Astrocyte of the spinal cord (primary cell): Measurements from ENCODE around the gene SRP72.
A peak's percentile ranks its signal among the peaks of the same experiment; 100 is the strongest.

Experiments used
- DNase-seq: peaks from one replicate; pipeline ENCODE4 v3.0.0; 2011; ENCODE audit warnings: low read depth, low spot score
- H3K4me3 ChIP-seq: 2 replicates; pipeline ENCODE4 v1.5.1; 2011; ENCODE audit warnings: low read depth, mild to moderate bottlenecking, low read length, moderate library complexity
- in situ Hi-C: cut with HindIII; loops from 2 replicates; pipeline ENCODE4 v1.10.0; 2017; ENCODE audit warnings: low sequenced_read_pairs
- TF ChIP-seq, protein P1 (sequence below): IDR thresholded peaks from 2 replicates; pipeline ENCODE4 v1.5.1; 2012; ENCODE audit warnings: low read depth, mild to moderate bottlenecking, low read length, inconsistent platforms

The SRP72 gene

DNA sequence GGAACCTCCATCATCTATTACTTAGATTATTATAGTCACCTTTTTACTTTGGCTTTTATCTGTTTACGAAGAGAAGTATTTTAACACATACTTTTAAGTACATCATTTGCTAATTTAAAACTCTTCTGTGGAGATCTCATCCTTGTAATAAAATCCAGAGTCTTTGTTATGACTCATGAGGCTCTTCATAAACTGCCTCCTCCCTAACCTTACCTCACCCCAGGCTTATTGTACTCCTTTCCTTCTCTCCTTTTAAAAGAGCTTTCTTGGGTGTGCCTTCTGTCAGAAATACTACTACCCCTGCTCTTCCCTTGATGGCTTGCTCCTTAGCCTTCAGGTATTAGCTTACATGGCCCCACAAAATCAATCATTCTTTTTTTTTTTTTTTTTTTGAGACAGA lies 44.7 kb downstream of the SRP72 start:
- no peak overlapping the region for H3K4me3 ChIP-seq
- TF ChIP-seq, protein P1, sequence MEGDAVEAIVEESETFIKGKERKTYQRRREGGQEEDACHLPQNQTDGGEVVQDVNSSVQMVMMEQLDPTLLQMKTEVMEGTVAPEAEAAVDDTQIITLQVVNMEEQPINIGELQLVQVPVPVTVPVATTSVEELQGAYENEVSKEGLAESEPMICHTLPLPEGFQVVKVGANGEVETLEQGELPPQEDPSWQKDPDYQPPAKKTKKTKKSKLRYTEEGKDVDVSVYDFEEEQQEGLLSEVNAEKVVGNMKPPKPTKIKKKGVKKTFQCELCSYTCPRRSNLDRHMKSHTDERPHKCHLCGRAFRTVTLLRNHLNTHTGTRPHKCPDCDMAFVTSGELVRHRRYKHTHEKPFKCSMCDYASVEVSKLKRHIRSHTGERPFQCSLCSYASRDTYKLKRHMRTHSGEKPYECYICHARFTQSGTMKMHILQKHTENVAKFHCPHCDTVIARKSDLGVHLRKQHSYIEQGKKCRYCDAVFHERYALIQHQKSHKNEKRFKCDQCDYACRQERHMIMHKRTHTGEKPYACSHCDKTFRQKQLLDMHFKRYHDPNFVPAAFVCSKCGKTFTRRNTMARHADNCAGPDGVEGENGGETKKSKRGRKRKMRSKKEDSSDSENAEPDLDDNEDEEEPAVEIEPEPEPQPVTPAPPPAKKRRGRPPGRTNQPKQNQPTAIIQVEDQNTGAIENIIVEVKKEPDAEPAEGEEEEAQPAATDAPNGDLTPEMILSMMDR: no peak
- in situ Hi-C loops: no loop called here
- DNase-seq: no peak

DNA sequence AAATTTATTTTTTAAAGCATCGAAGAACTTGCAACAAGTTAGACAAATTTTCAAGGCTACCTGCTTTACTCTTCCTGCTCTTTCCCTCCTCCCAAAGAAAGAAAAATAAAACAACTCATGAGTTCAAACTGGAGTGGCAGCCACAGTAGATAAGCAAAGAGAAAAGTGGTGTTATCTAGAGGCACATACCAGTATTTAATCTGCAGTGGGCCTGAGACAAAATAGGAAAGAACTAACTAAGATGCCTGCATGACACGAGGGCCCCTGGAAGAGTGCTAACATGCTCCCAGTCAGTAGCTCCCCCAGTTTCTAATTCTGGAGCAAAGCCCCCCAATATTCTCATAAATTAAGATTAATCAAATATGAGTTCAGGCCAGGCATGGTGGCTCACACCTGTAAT lies 46.1 kb downstream of the SRP72 start:
- DNase-seq: no peak
- TF ChIP-seq, protein P1: no peak
- H3K4me3 ChIP-seq: no peak overlapping the region
- in situ Hi-C loops: no loop called here

DNA sequence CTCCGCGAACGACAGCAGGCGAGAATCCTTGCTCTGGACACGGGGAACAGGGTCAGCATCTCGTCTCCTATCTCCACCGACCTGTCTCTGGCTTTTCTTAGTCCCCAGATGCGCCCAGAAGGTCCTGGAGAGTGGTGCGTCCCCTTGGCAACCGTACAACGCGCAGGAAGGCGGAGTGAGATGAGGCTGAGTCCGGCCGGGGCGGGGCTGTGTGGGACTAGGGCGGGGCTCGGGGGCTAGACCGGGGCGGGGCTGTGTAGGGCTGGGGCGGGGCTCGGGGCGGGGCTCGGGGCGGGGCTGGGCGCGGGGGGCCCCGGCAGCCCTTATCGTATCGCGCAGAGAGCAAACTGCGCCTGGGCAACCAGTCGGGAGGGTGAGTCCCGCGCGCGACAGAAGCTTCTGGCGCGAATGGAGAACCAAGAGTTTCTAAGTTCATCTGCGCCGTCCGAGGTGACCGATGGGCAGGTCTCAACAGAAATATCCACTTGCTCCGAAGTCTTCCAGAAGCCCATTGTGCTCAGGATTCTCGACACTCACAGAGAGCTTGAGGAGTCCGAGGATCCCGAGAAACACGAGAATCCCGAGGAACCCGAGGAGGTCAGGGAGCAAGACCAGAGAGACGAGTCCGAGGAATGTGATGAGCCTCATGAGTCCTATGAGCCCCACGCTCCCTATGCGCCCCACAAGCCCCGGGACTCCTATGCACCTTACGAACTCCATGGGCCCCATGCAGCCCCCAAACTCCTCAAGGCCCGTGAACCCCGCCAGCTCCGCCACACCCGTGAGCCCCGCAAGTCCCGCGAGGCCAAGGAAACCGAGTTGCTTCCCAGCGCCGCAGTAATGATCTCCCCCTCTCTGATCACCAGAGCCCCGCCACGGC lies 63.1 kb downstream of the SRP72 start:
- in situ Hi-C loops: no loop called here
- H3K4me3 ChIP-seq: peak overlapping the region; percentile 61
- TF ChIP-seq, protein P1: no peak
- peak; percentile 82 for DNase-seq

DNA sequence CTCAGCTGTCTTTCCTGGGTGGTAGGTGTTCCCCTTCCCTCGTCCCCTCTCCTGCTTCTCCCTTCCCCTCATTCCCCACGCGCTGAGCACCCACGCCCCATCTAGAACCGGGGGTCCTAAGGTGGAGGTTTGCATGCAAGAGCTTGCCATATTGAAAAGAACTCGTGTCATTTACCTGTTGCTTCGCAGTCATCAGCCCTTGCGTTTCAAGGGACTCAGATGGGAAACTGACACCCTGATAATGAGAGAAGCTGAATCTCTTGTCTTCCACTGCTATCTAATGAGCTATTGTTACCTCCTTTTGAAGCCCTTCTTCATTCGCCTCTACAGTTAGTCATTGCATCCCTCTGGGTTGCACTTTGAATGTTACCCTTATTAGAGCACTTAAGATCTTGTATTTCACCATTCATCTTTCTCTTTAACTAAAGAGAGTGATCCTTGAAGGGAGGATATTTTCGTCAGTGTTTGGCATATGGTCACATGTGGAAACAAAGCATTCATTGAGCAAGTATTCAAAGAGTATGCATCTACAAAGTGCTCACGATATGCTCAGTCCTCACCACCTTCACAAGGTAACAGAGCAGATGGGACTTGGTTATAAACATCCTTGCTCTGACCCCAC lies 63.8 kb downstream of the SRP72 start:
- TF ChIP-seq, protein P1: no peak
- peak overlapping the region; percentile 61 for H3K4me3 ChIP-seq
- DNase-seq: no peak
- in situ Hi-C loops: no loop called here

DNA sequence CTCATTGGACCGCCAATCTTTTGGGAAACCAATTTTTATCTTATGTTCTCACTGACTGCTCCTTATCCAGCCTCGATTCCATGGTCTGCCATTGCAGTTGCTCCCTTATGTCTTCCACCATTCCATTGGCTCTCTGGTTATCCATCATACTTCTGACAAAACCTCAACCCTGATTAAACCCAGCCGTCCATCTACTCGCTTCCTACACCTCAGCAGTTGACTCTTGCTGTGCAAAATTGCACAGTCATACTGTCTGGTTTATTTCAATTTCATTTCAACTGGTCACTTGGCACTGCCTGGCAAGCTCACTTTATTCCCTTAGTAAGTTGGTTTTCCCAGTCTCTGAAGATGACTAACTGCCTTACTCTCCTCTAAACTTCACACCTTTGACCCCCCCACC lies 64.4 kb downstream of the SRP72 start:
- in situ Hi-C loops: no loop called here
- TF ChIP-seq, protein P1: no peak
- no peak for DNase-seq
- H3K4me3 ChIP-seq: no peak overlapping the region

DNA sequence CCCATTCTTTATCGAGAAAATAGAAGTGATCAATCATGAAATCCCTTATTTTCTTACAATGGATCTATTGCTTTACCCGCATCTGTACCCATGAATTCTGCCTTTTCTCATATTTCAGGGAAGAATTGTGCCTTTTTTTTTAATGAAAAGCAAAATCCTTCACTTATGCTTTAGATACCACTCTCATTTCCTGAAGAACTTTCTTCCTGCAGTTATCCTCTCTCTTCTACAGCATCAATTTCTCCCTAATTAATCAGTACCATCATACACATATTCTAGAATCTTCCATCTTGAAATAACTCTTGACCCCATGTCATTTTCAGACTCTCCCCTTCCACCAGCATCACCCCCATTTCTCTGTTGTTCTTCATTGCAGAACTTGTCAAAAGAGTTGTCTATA lies 64.8 kb downstream of the SRP72 start:
- no peak for DNase-seq
- TF ChIP-seq, protein P1: no peak
- in situ Hi-C loops: no loop called here
- H3K4me3 ChIP-seq: no peak overlapping the region
